ENCODE measurements around the gene OSBPL2.

The OSBPL2 gene

DNA sequence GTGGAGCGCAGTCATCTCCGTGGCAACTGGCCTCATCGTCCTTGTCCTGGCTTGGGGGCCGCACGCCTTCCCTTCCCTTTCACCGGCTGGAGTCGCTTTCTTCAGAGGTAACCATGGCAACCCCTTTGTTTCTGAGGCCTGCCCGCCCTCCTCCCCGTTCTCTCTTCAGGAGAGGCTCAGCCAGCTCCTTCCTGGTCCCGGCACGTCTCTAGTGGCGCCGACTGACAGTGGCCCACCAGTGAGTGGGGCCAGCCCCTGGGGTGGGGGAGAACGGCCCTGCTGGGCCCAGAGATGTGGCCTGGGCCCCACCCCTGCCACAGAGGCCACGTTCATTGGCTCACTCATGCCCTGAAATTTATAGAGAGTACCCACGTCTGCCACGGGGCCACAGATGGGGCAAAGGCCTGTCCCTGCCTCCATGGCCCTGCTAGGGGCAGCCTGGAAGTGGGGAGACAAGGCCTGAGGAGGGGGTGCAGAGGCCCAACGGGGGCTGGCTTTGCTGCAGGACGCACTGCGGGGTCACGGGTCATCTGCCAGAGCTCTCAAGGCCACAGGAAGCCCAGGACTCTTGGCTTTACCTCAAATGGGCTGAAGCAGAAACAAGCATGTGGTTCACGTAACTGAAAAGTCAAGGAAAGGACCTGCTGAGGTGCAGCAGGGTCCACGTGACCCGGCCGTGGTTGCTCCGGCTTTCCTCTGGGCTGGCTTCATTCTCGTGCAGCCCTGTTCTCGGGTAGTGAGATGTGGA lies 1.4 kb upstream of the OSBPL2 start:
- DNase-seq (ENCODE audit: low read depth) = no peak
- no peak overlapping the region for H3K4me3 ChIP-seq (ENCODE audit: low read depth, low read length)
- TF ChIP-seq, protein P1, sequence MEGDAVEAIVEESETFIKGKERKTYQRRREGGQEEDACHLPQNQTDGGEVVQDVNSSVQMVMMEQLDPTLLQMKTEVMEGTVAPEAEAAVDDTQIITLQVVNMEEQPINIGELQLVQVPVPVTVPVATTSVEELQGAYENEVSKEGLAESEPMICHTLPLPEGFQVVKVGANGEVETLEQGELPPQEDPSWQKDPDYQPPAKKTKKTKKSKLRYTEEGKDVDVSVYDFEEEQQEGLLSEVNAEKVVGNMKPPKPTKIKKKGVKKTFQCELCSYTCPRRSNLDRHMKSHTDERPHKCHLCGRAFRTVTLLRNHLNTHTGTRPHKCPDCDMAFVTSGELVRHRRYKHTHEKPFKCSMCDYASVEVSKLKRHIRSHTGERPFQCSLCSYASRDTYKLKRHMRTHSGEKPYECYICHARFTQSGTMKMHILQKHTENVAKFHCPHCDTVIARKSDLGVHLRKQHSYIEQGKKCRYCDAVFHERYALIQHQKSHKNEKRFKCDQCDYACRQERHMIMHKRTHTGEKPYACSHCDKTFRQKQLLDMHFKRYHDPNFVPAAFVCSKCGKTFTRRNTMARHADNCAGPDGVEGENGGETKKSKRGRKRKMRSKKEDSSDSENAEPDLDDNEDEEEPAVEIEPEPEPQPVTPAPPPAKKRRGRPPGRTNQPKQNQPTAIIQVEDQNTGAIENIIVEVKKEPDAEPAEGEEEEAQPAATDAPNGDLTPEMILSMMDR (IDR thresholded peaks at IDR 0.05; ENCODE audit: insufficient read depth, low read depth, low read length, missing control alignments) = no peak

DNA sequence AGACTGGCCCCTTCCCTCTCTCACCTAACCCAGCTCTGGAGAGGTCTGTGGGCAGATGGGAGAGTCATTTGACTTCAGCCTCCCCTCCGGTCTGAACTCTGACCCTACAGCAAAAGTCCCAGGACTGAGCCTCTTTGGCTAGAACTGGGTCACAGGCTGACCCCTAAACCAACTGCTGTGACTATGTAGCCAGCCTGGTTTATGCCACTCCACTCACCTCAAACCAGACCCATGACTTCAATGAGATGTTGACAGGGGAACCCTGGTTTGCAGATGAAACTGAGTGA lies 864 bp upstream of the OSBPL2 start:
- no peak overlapping the region for H3K4me3 ChIP-seq (ENCODE audit: low read depth, low read length)
- TF ChIP-seq, protein P1 (IDR thresholded peaks at IDR 0.05; ENCODE audit: insufficient read depth, low read depth, low read length, missing control alignments) = no peak
- DNase-seq (ENCODE audit: low read depth) = no peak

DNA sequence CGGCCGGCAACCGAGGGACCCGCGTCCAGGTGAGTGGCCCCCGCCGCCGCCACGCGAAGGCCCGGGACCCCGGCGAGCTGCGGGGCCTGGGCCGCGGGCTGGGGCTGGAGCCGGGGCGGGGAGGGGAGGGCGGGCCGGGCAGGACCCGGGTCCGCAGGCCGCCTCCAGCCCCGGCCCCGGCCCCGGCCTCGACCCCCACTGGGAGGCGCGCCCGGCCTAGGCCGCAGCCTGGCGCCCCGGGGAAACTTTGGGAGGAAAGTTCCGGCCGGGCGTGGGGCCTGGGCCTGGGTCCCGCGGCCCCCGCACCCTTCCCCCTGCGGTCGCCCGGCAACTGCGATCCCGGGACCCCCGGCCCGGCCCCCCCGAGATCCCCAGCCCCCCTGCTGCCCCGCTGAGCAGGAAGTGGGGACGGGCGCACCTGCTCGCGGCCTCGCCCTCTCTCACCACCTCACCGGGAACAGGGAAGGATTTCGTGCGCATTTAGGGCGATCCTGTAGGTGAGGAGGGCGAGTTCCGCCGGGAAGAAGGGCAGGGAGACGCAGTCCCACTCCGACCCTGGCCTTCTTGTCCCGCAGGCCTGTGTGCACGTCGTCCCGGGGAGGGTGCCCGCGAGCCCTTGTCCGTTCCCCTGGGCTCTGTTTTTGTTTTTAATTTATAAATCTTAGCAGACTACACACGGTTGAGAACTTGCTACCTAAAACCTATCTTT lies 402 bp downstream of the OSBPL2 start:
- DNase-seq (ENCODE audit: low read depth) = peak; percentile 22
- peak overlapping the region; percentile 73 for H3K4me3 ChIP-seq (ENCODE audit: low read depth, low read length)
- TF ChIP-seq, protein P1 (IDR thresholded peaks at IDR 0.05; ENCODE audit: insufficient read depth, low read depth, low read length, missing control alignments) = no peak

DNA sequence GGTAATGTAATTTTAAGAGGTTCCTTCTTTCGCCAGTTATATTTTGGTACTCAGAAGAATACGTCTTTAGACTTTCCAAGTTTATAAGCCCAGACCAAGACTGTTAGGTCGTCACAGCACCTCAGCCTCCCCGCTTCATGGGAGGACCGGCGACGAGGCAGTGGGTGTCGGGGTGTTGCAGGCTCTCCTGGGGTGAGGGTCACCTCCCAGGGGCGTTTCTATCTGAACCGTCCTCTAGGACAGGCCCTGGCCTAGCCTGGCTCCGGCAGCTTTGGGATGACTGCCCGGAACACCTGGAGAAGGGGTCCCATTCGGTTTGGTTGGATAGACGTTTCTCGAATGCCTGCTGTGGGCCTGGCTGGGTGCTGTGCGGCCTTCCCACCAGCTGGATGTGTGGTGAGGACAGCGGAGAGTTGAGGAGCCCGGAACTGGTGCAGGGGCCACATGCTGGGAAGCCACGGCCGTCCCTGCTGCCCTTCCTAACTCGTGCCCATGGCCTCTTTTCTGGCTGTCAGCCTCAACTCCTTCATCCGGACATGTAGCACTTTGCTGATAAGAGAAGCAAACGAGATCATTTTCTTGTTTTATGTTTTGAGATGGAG lies 1.1 kb downstream of the OSBPL2 start:
- DNase-seq (ENCODE audit: low read depth) = no peak
- peak overlapping the region; percentile 73 for H3K4me3 ChIP-seq (ENCODE audit: low read depth, low read length)
- TF ChIP-seq, protein P1 (IDR thresholded peaks at IDR 0.05; ENCODE audit: insufficient read depth, low read depth, low read length, missing control alignments) = no peak

DNA sequence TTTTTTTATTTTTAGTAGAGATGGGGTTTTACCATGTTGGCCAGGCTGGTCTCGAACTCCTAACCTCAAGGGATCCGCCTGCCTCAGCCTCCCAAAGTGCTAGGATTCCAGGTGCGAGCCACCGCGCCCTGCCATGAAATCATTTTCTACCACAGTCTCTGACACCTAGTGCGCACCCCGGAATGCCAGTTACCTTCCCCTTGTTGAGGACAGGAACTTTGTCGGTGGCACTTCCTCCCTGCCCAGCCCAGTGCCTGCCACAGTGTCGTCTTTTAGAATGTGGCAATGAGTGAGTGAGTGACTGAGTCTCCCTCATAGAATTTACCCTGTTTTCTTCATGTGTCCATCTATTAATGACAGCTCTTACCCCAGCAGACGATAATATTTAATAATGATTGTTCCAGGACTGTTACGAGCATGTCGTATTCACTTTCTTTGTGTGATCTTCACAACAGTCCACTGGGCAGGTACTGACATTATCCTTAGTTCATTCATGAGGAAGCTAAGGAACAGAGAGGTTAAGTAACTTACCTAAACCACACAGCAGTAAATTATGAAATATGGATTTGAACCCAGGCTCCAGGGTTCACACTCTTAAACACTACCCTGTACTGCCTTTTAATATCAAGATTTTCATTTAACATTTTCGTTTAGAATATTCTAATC lies 1.8 kb downstream of the OSBPL2 start:
- no peak overlapping the region for H3K4me3 ChIP-seq (ENCODE audit: low read depth, low read length)

DNA sequence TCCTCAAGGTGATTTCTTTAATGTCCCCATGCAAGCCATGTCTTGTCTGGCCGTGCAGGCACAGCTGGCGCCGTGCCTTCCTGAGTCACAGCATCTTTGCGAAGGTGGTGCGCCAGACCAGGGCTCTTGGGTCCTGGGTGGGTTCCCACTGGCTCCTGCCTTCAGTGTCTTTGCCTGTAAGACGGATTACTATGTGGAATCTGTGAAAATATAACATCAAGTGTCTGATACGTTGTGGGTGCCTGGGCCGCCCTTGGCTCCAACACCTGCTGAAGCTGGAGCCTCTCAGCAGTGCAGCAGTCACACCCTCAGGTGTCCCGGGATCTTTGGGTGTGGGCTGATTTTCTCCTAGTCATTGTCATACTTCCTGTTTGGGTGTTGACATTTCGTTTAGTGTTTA lies 3.2 kb downstream of the OSBPL2 start:
- TF ChIP-seq, protein P1 (IDR thresholded peaks at IDR 0.05; ENCODE audit: insufficient read depth, low read depth, low read length, missing control alignments) = no peak
- H3K4me3 ChIP-seq (ENCODE audit: low read depth, low read length) = no peak overlapping the region
- no peak for DNase-seq (ENCODE audit: low read depth)

More for the DNA sequence above, 1.8 kb downstream of the OSBPL2 start:
- TF ChIP-seq, protein P1 (IDR thresholded peaks at IDR 0.05; ENCODE audit: insufficient read depth, low read depth, low read length, missing control alignments) = no peak
- no peak for DNase-seq (ENCODE audit: low read depth)

Data from GM12865 (cell line).